Adipose tissue (tissue), 3 donors: ENCODE data around the gene MFAP5. TPM values are rescaled to one million over a fixed set of nuclear protein-coding genes. Genes with fewer than 3 reads are reported as not detected.
"Not testable (repeated sequence)": the region's sequence is repeated elsewhere in the genome, so short reads cannot be mapped to it uniquely, and the experiment has no call there.

Experiments used
- H3K27ac ChIP-seq: one replicate; pipeline ENCODE4 v1.5.1; 2013; ENCODE audit warnings: low read depth, low read length
- WGBS, 3 donors: extraction: QIAGEN DNeasy Blood & Tissue Kit; methylation state at CpG; one replicate each; pipeline ENCODE4 v1.1.7; 2013; 5-methylcytosine and 5-hydroxymethylcytosine counted together
- polyA plus RNA-seq, 3 donors: library from polyadenylated mRNA; stranded (reverse); fragments of 200-250 nt; gene quantifications; one replicate each; pipeline ENCODE4 v1.2.3, GENCODE V29; 2013
- donor health status: healthy with polysubstance abuse.
- donor health status: Bipolar disorder and iron deficiency.
- donor health status: healthy.

MFAP5 gene
- polyA plus RNA-seq, 3 donors, result 7.9 to 132 (median 78.7) TPM

DNA sequence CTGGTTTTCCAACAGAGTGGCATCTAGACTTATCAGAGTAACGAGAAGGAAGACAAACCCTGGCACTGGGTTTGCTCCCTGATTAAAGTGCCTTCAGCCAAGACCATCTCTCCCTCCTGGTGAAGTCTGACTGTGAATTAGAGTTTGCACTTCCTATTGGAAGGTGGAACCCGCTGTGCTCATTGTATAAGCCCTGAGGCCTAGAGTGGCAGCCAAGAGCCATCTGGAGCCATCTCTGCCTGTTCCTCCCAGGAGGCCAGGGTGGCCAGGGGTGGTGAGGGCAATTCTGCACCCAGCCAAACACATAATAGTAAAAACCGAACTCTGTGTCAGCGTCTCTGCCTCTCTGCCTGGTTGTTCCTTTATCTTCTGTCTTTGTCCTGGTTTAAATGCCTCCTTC is 25.0 kb downstream of the MFAP5 start:
- no peak overlapping the region for H3K27ac ChIP-seq
- 76 to 94% (median 93%) methylated on average over 4 of the region's 4 CpGs for WGBS, 3 donors

DNA sequence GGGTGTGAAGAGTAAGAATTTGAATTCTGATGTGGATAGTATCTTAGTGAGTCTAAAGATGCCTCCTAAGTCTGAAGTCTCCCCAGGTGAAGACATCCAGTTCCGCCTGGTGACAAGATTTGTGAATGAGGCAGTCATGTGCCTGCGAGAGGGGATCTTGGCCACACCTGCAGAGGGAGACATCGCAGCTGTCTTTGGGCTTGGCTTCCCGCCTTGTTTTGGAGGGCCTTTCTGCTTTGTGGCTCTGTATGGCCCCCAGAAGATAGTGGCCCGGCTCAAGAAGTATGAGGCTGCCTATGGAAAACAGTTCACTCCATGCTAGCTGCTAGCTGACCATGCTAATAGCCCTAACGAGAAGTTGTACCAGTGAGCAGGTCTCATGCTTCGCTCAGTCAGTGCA is 25.4 kb downstream of the MFAP5 start:
- 84 to 97% (median 92%) methylated on average over 7 of the region's 7 CpGs for WGBS, 3 donors
- no peak overlapping the region for H3K27ac ChIP-seq

DNA sequence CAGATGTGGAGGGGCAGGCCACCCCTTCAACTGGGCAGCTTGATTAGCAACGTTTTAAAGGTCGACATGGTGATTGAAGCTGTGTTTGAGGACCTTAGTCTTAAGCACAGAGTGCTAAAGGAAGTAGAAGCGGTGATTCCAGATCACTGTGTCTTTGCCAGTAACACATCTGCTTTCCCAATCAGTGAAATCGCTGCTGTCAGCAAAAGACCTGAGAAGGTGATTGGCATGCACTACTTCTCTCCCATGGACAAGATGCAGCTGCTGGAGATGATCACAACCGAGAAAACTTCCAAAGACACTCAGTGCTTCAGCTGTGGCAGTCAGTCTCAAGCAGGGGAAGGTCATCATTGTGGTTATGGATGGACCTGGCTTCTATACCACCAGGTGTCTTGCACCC is 26.0 kb downstream of the MFAP5 start:
- WGBS, 3 donors, result 58 to 66% (median 65%) methylated on average over 5 of the region's 5 CpGs
- no peak overlapping the region for H3K27ac ChIP-seq

DNA sequence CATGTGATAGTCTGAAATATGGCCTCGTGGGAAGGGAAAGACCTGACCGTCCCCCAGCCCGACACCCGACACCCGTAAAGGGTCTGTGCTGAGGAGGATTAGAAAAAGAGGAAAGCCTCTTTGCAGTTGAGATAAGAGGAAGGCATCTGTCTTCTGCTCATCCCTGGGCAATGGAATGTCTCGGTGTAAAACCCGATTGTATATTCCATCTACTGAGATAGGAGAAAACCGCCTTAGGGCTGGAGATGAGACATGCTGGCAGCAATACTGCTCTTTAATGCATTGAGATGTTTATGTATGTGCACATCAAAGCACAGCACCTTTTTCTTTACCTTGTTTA is 26.6 kb downstream of the MFAP5 start:
- WGBS, 3 donors, result 40 to 55% (median 51%) methylated on average over 8 of the region's 8 CpGs
- not testable (repeated sequence) for H3K27ac ChIP-seq

- not testable (repeated sequence) for H3K27ac ChIP-seq
- WGBS, 3 donors, result 47 to 66% (median 64%) methylated on average over 9 of the region's 9 CpGs
Measured at GRCh38 chr12:8635342-8636006, 27.2 kb downstream of the MFAP5 start.

DNA sequence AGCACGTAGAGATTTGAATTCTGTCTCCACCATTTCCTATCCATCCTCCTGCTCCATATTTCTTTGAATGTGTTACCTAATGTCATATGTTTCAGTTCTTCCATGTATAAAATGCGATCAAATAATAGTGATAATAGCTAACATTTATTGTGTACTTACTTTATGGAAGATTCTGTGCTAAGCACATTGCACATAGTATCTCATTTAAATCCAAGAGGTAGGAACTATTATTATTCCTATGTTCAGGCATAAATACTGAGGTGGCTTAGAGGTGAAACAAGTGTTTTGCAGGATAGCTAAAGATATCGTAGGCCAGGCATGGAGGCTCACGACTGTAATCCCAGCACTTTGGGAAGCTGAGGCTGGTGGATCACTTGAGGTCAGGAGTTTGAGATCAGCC is 32.5 kb downstream of the MFAP5 start:
- WGBS, 3 donors, result 82 to 94% (median 90%) methylated on average over 4 of the region's 4 CpGs
- H3K27ac ChIP-seq, result no peak overlapping the region

DNA sequence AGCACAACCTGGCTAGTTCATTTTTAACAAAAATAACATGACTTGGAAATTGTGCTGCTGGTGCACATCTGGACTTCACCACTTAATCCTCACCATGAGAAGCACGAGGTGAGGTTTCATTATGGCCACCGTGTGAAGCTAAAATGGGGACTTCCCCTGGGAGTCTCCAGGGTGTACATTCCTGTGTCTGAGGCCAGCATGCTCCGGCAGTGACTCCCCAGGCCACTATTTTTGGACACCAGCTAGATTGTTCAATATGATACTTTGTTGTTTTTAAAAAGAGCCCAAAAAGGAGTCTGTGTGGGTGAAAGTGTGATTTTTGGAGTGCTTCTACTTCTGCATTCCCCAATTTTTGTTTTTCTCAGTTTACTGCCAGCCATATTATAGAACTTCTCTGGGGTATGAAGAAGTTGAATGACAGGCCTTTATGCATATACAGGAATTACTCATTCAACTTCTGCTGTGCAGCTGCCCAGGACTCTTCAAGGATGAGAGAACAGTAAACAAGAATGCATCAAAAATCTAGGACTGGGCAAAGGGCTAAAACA is 33.1 kb downstream of the MFAP5 start:
- 18 to 36% (median 34%) methylated on average over 3 of the region's 3 CpGs for WGBS, 3 donors
- H3K27ac ChIP-seq, result no peak overlapping the region

- WGBS, 3 donors, result 75 to 85% (median 78%) methylated on average over 3 of the region's 3 CpGs
Measured at GRCh38 chr12:8628731-8629130, 33.9 kb downstream of the MFAP5 start.

DNA sequence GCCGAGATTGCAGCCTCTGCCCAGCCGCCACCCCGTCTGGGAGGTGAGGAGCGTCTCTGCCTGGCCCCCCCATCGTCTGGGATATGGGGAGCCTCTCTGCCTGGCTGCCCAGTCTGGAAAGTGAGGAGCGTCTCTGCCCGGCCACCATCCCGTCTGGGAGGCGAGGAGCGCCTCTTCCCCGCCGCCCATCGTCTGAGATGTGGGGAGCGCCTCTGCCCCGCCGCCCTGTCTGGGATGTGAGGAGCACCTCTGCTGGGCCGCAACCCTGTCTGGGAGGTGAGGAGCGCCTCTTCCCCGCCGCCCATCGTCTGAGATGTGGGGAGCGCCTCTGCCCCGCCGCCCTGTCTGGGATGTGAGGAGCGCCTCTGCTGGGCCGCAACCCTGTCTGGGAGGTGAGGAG is 37.9 kb downstream of the MFAP5 start:
- 96 to 100% (median 99%) methylated on average over 16 to 21 of the region's 26 CpGs for WGBS, 3 donors
- not testable (repeated sequence) for H3K27ac ChIP-seq

More at GRCh38 chr12:8628731-8629130, 33.9 kb downstream of the MFAP5 start:
- H3K27ac ChIP-seq, result no peak overlapping the region

- 68 to 79% (median 72%) methylated on average over 4 of the region's 4 CpGs for WGBS, 3 donors
- H3K27ac ChIP-seq, result no peak overlapping the region
Measured at GRCh38 chr12:8622646-8623045, 40.0 kb downstream of the MFAP5 start.

GRCh38 chr12:8615206-8615605 is 47.4 kb downstream of the MFAP5 start:
- WGBS, 3 donors, result 72 to 76% (median 74%) methylated on average over 6 of the region's 6 CpGs
- no peak overlapping the region for H3K27ac ChIP-seq

- WGBS, 3 donors, result 89 to 100% (median 100%) methylated on average over 1 of the region's 1 CpG
- not testable (repeated sequence) for H3K27ac ChIP-seq
Measured at GRCh38 chr12:8613881-8614280, 48.7 kb downstream of the MFAP5 start.

DNA sequence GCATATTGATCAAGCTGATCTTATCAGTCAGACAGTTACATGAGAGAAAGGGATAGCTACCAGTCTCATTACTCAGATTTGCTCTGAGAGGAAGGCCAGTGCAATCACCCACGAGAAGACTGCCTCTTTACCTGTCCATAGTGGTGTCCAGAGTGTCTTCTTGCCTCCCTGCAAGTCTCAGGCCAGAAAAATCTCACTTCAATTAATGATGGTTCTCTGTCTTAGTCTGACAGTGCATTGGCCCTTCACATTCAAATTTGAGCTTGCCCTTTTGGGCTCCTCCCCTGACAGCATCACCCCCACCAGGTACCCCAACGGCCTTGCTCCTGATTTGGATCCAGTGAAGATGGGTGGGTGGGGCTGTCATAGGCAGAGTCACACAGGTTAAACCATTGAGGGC is 50.0 kb downstream of the MFAP5 start, which contains the start of gene AICDA:
AICDA (minus strand) TSS at position 231 of the 400 bp plus-strand sequence; CDS start at position 139, 92 bp downstream.
- 65 to 68% (median 68%) methylated on average over 2 of the region's 2 CpGs for WGBS, 3 donors
- no peak within 1 kb of the TSS for H3K27ac ChIP-seq

- no peak overlapping the region for H3K27ac ChIP-seq
- WGBS, 3 donors, result 15 to 21% (median 16%) methylated on average over 5 of the region's 5 CpGs
Measured at GRCh38 chr12:8609061-8609570, 53.5 kb downstream of the MFAP5 start.

DNA sequence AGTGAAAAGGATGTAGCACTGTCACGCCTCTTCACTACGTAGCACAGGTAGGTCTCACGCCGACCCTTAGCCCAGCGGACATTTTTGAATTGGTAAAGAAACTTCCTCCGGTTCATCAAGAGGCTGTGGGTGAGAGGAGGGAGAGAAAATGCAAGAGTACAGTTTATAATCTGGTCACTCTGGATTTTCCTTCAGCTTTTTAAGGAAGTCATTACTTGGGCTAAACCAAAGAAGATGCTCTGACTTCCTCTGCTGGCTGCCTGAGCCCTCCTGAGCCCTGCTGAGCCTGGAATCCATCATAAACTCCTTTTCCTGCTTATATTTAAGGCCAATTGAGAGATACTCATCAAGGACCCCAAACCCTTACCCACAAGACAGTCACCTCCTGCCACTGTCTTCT is 55.7 kb downstream of the MFAP5 start:
- 87 to 92% (median 92%) methylated on average over 6 of the region's 6 CpGs for WGBS, 3 donors
- no peak overlapping the region for H3K27ac ChIP-seq

GRCh38 chr12:8605057-8605456 is 57.6 kb downstream of the MFAP5 start:
- H3K27ac ChIP-seq, result no peak overlapping the region
- 90 to 96% (median 94%) methylated on average over 30 of the region's 30 CpGs for WGBS, 3 donors

GRCh38 chr12:8603856-8604255 is 58.8 kb downstream of the MFAP5 start:
- WGBS, 3 donors, result 28 to 36% (median 33%) methylated on average over 3 of the region's 3 CpGs
- H3K27ac ChIP-seq, result no peak overlapping the region

DNA sequence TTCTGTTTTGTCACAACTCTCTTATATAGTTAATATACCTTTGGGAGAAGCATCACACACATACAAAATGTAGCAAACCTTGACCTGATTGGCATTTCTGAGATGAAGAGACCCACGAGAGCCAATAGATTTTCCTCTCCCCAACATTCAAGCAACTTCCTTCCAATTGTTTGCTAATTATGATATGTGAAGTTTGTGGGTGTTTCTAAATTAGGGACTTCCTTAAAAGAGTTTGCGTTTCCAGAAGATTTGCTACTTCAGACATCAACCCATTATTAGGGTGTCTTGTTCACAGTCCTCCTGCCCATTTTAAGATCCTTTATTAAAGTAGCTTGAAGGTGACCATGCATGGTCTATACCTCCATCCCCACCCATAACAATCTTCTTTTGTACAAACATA is 59.3 kb downstream of the MFAP5 start:
- H3K27ac ChIP-seq, result no peak overlapping the region
- 38 to 66% (median 40%) methylated on average over 2 of the region's 2 CpGs for WGBS, 3 donors

DNA sequence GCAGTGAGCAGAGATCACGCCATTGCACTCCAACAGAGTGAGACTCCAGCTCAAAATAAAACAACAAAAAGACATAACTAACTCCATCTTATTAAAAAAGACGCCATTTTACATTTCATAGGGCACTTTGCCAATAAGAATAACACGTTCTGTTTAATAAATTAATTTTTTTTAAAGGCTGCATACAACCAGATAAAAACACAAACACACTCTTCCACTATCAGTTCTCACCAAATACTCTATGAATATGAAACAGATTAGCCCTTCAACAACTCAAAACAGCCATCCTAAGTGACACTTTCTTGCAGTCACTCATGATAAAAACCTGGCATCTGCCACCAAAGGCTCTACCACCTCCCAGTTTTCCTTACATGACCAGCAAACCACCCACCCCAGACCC is 66.1 kb downstream of the MFAP5 start:
- no peak overlapping the region for H3K27ac ChIP-seq
- 63 to 76% (median 74%) methylated on average over 3 of the region's 3 CpGs for WGBS, 3 donors
